ENCODE data around the gene GMCL1.

DNA sequence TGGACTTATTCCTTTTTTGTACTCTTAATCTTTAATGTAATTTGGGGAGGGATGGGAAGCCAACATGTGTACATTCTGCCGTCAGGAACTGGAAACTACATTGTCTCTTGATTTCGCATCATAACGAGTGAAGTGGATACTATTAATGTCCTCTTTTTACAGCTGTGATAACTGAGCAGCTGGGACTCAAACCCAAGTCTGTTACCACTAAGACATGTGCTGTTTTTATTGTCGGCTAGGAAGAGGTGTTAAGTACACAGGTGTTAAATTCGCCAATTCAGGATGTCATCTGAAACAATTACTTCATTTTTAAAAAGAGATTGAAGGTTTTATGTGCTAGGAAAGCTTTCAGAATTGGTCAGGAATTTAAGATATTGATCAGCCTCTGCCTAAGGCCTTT is 6.9 kb downstream of the GMCL1 start:
- TF ChIP-seq, protein P1, sequence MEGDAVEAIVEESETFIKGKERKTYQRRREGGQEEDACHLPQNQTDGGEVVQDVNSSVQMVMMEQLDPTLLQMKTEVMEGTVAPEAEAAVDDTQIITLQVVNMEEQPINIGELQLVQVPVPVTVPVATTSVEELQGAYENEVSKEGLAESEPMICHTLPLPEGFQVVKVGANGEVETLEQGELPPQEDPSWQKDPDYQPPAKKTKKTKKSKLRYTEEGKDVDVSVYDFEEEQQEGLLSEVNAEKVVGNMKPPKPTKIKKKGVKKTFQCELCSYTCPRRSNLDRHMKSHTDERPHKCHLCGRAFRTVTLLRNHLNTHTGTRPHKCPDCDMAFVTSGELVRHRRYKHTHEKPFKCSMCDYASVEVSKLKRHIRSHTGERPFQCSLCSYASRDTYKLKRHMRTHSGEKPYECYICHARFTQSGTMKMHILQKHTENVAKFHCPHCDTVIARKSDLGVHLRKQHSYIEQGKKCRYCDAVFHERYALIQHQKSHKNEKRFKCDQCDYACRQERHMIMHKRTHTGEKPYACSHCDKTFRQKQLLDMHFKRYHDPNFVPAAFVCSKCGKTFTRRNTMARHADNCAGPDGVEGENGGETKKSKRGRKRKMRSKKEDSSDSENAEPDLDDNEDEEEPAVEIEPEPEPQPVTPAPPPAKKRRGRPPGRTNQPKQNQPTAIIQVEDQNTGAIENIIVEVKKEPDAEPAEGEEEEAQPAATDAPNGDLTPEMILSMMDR (IDR thresholded peaks at IDR 0.05; ENCODE audit: low read length), result no peak
- no peak for TF ChIP-seq EZH2phosphoT487 (IDR thresholded peaks at IDR 0.05; ENCODE audit: low read length)
- TF ChIP-seq EZH2 (optimal IDR thresholded peaks at IDR 0.05; ENCODE audit: low read depth, low read length), result no peak

Measured in MM.1S (cell line).